Bone marrow (tissue), 2 donors: ENCODE results near the gene CRHR1.
"Not testable (repeated sequence)": the region's sequence is repeated elsewhere in the genome, so short reads cannot be mapped to it uniquely, and the experiment has no call there.

ENCODE experiments used
- DNase-seq, 2 donors: peaks; one replicate each; lab custom pipeline; 2025; lab: John Stamatoyannopoulos, UW

Gene CRHR1

DNA sequence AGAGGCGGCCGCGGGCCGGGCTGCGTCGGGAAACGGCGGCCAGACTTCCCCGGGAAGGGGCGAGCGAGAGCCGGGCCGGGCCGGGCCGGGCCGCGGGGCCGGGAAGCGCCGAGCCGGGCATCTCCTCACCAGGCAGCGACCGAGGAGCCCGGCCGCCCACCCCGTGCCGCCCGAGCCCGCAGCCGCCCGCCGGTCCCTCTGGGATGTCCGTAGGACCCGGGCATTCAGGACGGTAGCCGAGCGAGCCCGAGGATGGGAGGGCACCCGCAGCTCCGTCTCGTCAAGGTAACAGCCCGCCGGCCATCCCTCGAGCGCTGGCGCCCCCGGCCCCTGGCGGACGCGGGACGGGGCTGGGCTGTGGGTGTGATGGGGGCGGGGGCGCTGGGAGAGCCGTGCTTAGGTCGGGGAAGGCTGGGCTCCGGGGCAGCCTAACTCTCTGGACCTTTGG is at the start of gene CRHR1:
Gene CRHR1, plus strand, starts transcription at position 28 of the 448 bp plus-strand sequence. Its CDS starts 225 bp downstream, at position 253.
- no peak for DNase-seq

DNA sequence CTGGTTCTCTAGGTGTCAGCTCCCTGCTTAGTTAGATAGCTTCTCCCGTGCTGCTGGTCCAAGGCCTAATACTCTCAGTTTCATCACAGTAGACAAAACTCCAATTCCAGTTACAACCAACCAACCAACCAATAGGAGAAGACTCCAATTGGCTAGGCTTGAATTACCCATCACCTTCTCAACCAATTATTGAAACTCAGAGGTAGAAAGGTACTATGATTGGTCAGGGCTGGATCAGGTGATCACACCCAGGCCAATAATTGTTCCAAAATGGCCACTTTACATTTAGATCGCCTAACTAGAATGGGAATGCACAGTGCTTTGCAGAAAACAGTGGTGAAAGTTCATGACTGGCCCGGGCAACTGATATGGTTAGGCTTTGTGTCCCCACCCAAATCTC is 49.5 kb upstream of the CRHR1 start:
- DNase-seq: no peak

DNA sequence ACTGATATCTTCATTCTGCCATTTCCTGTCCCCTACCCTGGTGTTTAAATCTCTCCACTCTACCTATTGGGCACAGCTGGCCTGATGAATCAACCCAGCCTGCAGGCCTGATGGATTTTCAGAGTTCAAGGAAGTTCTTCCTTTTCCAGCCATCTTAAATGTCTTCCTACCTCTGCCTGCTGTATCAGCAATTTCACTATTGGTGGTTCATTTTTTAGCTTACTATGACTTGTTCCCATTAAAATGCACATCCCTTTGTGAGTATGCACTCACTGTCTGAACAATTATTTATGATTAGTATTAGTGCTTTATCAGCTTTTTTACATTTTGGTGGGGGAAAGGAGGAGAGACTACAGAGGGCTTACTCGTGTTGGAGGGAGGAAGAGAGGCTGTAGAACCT is 48.6 kb upstream of the CRHR1 start:
- no peak for DNase-seq

- DNase-seq: no peak
Observed at GRCh38 chr17:45739786-45740185, 44.3 kb upstream of the CRHR1 start.

DNA sequence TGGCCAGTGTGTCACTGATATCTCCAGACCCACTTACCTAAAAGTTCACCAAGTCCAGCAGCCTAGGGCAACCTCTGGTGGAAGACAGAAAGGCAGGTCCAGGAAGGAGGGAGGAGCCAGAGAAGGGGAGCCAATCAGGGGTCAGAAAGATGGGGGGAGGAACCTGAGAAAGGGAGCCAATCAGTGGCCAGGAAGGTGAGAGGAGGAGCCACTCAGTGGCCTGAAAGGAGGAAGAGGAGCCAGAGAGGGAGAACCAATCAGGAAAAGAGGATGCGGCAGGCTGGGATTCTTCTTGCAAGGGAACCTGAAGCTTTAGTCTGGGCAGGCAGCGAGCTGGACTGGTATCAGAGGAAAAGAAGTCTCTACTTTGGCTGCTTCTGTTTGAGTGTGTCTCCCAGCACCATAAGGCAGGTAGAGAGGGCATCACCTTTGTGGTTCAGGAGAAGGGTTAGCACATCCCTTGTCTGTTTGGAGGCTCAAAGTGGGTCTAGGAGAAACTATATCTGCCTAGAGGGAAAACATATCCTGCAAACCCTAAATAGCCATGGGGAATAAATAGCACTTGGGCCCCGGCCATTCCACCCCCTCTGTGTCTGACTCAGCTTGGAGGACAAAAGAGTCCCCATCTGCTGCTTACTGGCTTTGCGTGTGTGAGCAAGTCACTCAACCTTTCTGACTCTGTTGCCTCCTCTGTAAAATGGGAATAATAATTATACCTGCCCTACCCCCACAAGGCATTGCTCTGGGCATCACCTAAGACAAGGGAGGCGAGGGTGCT is 43.4 kb upstream of the CRHR1 start:
- no peak for DNase-seq

DNA sequence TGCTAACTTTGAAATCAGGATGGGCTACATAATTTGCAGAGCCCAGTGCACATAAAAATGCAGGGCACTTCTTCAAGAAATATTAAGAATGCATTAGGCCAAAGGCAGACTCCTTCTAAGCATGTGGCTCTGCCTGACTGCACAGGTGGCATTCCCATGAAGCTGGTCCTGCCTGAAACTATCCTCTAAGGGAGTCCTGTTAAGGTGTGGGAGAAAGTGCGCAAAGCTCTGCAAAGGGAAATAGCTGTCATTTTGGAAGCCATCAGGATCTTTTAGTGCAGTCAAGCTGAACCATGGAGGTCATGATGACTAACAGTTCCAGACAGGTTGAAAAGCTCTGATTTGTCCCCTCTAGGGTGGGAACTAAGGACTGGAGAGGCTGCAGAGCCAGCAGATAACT is 41.9 kb upstream of the CRHR1 start:
- DNase-seq: no peak

DNA sequence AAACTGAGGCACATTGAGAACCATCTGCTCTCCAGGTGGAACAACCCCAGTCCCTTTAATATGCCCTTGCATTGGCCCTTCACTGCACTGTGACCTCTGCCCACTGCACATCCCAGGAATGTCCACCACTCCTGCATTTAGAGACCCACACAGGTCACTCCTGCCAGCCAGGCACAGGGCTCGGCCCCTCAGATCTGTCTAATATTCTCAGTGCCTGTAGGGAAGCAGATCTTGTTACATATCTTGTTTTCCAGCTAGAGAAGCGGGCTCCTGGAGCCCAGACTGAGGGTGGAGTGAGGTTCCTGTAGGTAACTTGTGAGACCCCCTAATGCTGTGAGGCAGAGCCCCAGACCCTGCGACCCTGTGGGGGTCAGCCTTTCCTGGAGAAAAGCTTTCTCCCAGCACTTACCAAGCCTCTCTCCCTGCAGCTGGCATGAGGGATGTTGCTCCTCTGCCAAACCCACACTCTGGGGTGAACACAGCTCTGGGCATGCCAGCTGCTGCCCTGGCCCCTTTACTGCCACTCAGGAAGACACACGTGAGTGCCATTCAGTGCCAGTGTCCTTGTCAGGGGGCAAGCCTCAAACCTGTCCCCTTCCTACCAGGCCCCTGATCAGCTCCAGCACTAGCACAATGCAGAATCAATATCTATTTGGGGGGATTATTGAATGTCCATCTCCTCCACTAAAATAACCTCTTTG is 40.3 kb upstream of the CRHR1 start:
- no peak for DNase-seq

- not testable (repeated sequence) for DNase-seq
Observed at GRCh38 chr17:45744826-45745225, 39.3 kb upstream of the CRHR1 start.

DNA sequence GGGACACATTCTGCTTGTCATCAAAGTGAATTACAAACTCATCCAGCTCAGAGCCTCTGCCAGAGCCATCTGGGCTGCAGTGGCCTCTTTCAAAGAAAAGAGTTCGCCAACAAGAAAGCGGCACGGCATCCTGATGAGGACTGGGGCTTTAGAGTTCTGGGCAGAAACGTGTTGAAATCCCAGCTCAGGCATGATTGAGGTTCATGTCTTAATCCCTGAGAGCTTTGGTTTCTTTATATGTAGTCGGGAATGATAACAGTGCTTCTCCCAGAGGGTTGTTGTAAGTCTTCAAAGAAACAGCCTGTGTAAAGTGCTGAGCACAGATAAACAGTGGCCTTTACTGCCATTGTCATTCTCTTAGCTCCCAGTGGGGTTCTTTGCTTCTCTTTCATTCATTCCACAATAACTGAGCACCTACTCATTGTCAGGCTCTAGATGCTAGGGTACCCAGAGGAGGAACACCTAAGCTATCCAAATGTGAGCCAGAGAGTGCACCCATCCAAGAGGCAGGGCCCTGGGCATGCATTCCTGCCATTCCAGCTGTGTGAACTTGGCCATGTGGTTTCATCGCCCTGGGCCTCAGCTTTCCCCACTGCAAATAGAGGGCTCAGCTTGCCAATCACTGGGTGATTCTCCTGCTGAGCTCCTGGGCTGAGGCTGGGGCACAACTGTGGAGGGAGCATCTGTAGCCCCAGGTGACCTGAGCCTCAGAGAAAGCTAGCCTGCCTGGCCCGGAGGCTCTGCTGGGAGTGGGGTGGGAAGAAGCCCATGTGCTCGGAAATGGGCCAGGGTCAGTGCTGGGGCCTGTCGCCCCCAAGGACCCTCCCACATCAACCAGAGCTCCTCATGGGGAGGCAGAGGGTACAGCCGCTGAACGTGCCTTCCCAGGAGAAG is 38.3 kb upstream of the CRHR1 start:
- DNase-seq: no peak

DNA sequence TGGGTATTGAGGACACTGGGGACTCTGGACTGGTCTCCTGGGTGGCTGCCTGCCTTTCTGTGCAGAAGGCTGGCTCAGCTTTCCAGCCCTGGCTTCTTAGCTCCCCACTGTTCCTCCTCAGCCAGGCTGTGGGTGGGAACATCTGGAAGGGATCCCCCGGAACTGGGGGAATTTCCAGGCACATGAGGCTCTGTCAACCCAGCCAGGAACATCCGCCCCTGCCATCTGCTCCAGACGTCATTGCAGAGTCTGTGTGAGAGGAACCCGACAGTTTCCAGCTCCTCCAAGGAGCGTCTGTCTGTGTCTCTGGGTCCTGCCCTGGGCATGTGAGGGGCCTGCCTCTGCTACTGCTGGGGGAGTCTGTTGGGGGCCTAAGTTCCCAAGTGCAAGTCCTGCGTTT is 36.2 kb upstream of the CRHR1 start:
- no peak for DNase-seq

- DNase-seq: no peak
Observed at GRCh38 chr17:45748731-45749310, 35.3 kb upstream of the CRHR1 start.

- no peak for DNase-seq
Observed at GRCh38 chr17:45749831-45750335, 34.2 kb upstream of the CRHR1 start.

DNA sequence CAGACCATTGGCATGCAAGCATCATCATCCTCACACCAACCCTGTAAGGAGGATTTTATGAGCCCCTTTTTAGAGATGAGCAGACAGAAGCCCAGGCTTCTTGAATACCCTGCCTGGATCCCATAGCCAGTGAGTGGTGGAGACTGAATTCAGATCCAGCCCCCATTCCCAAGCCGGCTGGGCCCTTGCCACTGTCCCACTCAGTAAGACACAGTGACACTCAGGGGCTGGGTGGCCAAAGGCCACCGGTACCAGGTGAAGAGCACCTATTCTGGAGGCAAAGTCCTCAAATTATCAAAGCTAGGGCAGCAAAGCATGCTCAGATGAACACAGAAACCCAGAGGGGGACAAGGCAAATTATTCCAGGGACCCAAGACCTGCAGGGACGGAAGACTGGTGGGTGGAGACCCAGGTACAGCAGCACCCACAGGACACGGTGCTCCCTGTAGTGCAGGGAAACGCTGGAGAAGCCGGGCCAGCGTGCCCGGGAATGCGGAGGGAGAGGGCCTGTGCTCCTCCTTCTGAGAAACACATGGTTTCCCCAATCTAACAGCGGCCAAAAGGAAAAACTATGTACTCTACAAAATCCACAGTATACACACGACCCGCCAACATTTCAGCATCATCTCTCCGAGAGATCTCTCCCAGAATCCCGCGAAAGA is 33.2 kb upstream of the CRHR1 start:
- no peak for DNase-seq

- no peak for DNase-seq
Observed at GRCh38 chr17:45751466-45751865, 32.7 kb upstream of the CRHR1 start.

DNA sequence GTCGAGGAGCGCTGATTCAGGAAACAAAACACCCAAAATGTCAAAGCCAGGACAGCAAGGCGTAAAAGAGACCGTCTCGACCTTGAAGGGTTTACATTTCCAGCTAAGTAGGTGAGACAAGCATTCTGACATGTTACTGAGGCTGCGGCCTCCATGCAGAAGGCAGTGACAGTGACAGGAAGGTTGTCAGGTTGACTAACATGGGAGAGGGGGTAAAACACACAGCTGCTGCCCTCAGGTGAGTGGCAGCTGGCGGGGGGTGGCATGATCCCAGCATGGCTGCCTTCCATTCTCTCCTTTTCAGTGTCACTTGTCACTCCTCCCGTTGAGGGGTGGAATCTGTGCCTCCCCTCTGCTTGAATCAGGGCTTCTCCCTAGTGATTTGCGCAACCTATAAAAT is 31.9 kb upstream of the CRHR1 start:
- DNase-seq: no peak

DNA sequence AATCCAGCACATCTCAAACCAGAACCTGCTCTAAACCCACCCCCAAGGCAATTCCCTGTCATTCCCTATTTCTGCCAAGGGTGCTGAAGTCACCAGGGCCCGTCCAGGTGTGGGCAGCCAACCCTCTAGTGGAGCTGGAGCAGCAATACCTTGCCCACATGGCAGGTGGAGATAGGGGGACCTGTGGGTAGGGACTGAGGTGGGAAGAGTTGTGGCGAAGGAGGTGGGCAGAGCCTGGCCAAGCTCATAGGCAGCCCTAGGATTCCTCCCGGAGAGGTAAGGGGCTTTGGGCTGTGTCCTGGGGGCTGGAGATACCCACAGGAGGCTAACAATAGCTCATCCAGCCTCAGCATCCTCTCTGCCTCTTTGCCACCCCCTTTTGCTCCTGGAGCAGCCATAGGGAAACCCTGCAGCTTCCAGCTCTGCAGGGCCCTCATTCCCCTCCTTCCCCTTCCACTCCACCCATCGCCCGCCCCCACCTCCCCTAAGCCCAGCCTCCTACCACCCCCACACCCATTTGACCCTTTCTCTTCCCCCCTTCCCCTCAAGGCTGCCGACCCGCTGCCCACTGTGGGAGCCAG is 30.4 kb upstream of the CRHR1 start:
- DNase-seq: no peak

DNA sequence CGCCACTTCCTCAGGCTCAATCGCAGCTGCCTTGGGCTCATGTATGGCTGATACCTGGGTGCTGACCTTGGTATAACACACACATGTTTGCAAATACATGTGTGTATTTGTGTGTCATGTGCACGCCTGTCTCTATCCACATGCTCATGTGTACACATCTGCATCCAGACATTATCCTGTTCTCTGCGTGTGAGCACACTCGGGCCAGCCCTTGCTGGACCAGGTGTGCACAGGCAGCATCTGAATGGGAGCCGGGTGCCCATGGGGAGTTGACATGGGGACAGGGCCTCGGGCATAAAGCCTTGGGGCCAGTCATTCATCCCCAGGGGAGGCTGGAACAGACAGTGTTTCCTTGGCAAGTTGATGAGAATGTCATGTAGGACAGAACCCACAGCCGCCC is 29.1 kb upstream of the CRHR1 start:
- no peak for DNase-seq

DNA sequence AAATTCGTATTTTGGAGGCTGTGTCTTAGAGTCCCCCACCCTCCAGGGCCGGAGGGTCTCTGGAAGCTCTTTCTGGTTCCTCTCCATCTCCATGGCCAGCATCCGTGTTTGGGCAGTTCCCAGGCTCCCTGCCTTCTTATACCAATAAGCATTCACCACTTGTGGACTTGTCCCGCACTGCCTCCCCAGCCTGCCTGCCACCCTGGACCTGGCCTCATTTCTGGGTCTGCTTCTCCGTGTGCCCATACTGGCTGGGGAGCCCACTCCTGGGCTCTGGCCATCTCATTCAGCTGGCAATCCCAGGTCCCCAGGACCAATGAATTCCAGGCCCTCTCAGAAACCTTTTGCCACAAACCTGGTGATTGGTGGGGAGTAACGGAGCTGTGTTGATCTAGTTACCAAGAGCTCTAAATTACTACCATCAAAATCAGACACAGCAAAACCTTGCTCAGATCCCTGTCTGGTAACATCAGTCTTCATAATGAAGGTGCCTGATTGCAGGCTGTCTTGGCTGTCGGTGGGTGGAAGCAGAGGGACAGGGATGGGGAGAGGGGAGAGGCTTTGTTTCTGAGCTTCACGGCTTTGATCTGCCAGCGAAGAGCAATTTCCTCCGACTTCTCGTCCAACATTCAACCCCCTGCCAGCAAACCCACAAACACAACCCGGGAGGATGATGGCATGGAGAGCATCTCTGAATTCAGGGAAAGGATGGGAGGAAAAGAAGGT is 27.7 kb upstream of the CRHR1 start:
- no peak for DNase-seq

DNA sequence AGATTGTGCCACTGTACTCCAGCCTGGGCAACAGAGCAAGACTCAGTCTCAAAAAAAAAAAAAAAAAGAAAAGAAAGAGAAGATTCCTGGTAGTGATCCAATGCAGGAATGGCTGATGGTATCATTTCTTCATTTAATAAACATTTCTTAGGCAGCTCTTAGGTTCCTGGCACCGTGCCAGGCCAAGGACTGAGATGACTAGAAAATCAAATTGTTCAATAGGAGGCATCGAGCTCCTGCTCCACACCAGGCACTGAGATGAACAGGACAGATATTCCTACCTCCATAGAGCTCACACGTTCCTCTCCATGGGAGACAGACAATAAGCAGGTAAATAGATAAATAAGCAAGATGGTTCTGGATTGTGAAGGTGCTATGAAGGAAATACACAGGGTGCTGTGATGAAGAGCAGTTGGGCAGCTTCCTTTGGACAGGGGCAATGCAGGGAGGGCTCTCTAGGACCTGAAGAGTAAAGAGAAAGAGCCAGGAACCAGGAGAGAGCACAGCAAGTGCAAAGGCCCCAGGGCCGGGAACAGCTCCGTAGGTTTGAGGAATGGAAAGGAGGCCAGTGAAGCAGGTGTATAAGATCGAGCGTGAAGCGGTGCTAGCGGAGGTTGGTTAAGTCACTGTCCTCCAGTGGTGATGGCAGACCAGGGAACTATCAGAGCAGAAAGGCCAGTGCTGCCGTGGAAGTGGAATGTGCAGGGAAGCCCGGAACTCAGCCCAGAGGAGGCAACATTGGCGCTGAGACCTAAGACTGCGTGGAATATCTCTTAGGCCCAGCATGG is 26.5 kb upstream of the CRHR1 start:
- no peak for DNase-seq

DNA sequence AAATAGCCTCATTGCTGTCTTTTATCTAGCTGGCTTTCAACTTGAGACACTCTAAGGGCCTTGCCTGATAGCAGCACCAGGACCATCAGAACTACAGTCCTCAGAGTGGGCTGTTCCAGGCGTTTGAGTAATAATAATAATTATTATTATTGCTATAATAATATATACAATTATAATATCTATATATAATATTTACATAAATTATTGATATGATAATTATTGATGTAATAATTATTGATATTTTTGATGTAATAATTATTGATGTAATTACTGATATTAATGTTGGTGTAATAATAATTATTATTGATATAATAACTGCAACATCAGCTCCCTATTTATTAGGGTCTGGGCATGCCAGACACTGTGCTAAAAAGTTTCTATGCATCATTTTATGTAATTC is 25.6 kb upstream of the CRHR1 start:
- DNase-seq: no peak
